Muscle of leg (tissue), 11 donors: ENCODE measurements around the gene ITGA11. TPM values are rescaled to one million over a fixed set of nuclear protein-coding genes. Genes with fewer than 3 reads are reported as not detected.
A peak's percentile ranks its signal among the peaks of the same experiment; 100 is the strongest.

ENCODE experiments used
- DNase-seq: peaks from one replicate; pipeline ENCODE4 v3.0.0; 2013
- H3K27ac ChIP-seq: one replicate; pipeline ENCODE4 v1.5.1; 2013; ENCODE audit warnings: mild to moderate bottlenecking, low read length, control low read depth
- H3K27me3 ChIP-seq: one replicate; pipeline ENCODE4 v1.6.1; 2013; ENCODE audit warnings: low read length; ENCODE audit not compliant: control insufficient read depth, insufficient read depth
- H3K36me3 ChIP-seq: one replicate; pipeline ENCODE4 v1.6.1; 2013; ENCODE audit warnings: low read length; ENCODE audit not compliant: control insufficient read depth, insufficient read depth
- H3K4me1 ChIP-seq: one replicate; pipeline ENCODE4 v1.6.1; 2013; ENCODE audit warnings: low read length; ENCODE audit not compliant: control insufficient read depth, insufficient read depth
- H3K4me3 ChIP-seq: one replicate; pipeline ENCODE4 v1.5.1; 2013; ENCODE audit warnings: low read length, control low read depth
- H3K9me3 ChIP-seq: replicated peaks from 2 replicates; pipeline ENCODE4 v1.6.1; 2013; ENCODE audit warnings: low read depth, low read length; ENCODE audit not compliant: control insufficient read depth
- WGBS: methylation state at CpG from one replicate; pipeline ENCODE4 v1.1.5; 2013; ENCODE audit warnings: missing lambda C conversion rate; ENCODE audit not compliant: insufficient coverage; 5-methylcytosine and 5-hydroxymethylcytosine counted together
- polyA plus RNA-seq, 8 donors: library from polyadenylated mRNA; unstranded; fragments of 120-200 nt; gene quantifications; one replicate each; pipeline versions ENCODE4 v1.2.1 to v1.2.3, GENCODE V29; 2013; ENCODE audit warnings: inconsistent platforms in 1 of 8, low replicate concordance in 1 of 8; ENCODE audit not compliant: insufficient read length in 8 of 8, insufficient read depth in 1 of 8
- total RNA-seq: library from RNA; stranded (reverse); fragments of 120-200 nt; gene quantifications from one replicate; pipeline ENCODE4 v1.2.4, GENCODE V29; 2013

ITGA11 gene
- total and polyA plus RNA-seq, 9 donors: 1.8 to 17.9 (median 5.5) TPM

DNA sequence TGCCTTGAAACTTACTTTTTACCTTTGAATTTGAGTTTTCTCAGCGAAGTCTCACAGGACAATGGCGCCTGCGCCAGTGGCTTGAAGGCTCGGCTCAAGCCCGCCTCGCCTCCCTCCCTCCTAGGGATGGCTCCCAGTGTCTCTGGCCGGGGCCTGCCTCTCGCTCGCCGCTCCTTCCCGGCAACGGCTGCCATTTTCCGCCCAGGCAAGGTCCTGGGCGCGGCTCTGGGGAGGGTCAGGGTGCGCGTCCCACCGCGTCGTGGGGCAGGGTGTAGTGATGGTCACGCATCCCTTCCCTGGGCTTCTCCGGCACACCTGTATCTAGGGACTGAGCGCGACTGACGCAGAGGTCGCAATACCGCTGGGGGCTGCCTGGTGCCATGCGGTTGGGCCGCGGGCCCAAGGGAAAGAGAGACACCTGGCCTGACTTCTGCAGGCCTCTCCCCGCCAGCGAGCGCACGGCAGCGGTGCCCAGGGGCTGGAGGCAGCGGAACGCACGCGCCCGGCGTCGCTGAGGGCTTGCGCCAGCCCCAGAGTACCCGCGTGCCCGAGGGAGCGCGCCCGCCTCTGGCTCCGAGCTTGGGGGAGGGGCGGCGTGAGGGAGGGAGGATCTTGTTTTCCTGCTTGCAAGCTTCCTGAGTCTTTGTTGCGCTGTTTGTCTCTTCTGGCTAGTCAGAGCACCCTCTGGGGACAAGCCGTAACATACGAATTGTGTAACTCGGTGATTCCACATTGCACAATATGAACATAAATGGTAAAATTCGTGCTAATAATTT is 175.1 kb downstream of the ITGA11 start:
- H3K4me3 ChIP-seq: peak overlapping the region; percentile 57
- H3K4me1 ChIP-seq: peaks cover 6% of the 10 kb centered on the region
- DNase-seq: peak; percentile 91
- H3K36me3 ChIP-seq: no peaks in the 10 kb centered on the region
- H3K27ac ChIP-seq: peak overlapping the region; percentile 69
- under 1% methylated on average over 46 of the region's 57 CpGs for WGBS
- peaks cover 2% of the 10 kb centered on the region for H3K27me3 ChIP-seq
- no peaks in the 10 kb centered on the region for H3K9me3 ChIP-seq

DNA sequence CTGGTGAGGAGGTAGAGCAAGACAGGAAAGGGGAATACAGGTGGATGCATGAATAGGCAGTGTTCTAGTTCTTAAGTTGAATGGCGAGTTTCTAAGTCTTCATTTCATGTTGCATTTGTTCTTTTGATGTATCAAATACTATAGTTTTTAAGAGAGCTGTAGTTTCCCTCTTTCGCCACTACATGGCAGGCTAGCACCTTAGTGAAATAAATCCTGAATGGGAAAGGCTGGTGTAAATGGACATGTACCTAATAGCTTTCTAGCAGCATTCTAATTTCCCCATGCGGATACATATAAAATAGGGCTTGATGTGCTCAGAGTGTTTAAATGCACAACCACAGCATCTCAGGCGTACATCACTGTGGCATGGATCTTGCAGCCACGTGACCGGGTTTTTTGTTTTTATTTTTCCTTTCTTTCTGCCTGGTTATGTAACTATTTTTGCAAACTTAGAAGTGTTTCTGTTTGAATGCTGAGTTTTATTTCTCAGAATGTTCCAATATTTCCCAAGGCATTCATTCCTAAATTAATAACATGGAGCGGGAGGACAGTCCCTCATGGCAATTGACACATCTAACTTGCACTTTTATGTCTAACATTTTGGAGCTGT is 178.9 kb downstream of the ITGA11 start:
- H3K4me1 ChIP-seq: peaks cover 6% of the 10 kb centered on the region
- no peak overlapping the region for H3K27ac ChIP-seq
- H3K27me3 ChIP-seq: peaks cover 2% of the 10 kb centered on the region
- peak; percentile 85 for DNase-seq
- no CpG with 5 or more reads among the region's 7 CpGs for WGBS
- no peak overlapping the region for H3K4me3 ChIP-seq
- H3K9me3 ChIP-seq: no peaks in the 10 kb centered on the region
- H3K36me3 ChIP-seq: no peaks in the 10 kb centered on the region

DNA sequence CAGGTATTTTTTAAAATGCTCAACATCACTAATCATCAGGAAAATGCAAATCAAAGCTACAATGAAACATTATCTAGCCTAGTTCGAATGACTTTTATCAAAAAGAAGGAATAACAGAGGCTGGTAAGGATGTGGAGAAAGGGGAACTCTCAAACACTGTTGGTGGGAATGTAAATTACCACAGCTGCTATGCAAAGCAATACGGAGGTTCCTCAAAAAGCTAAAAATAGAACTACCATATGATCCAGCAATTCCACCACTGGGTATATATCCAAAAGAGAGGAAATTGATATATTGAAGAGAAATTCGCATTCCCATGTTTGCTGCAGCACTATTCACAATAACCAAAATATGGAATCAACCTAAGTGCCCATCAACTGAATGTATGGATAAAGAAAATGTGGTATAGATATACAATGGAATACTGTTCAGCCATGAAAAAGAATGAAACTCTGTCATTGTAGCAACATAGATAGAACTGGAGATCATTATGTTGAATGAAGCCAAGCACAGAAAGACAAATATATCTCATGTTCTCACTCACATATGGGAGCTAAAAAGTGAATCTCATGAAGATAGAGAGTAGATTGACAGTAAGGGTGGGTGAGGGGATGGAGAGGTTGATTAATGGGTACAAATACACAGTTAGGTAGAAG is 182.8 kb downstream of the ITGA11 start:
- Histone ChIP-seq H3K36me3 (no peaks in the 10 kb centered on the region), H3K27me3 (no peaks in the 10 kb centered on the region), H3K9me3 (peaks cover 2% of the 10 kb centered on the region), H3K4me3 (no peak overlapping the region), H3K4me1 (no peaks in the 10 kb centered on the region), H3K27ac (no peak overlapping the region)
- WGBS: no CpG with 5 or more reads among the region's 3 CpGs
- peak; percentile 30 for DNase-seq

Other genes starting within 250 kb of the ITGA11 start
- gene CALML4, start 226.8 kb downstream of the ITGA11 start, total RNA-seq: 11.3 TPM
- gene CALML4, start 226.8 kb downstream of the ITGA11 start, polyA plus RNA-seq: 10 to 100 TPM in 2 of 8 donors, 1 to 10 TPM in 6; 6.7 to 14.3 (median 8.1) TPM
- 8.2 TPM for gene CLN6, start 202.4 kb downstream of the ITGA11 start, total RNA-seq
- gene CLN6, start 202.4 kb downstream of the ITGA11 start, polyA plus RNA-seq: 10 to 100 TPM; 15.7 to 22.0 (median 18.6) TPM
- gene FEM1B, start 154.4 kb downstream of the ITGA11 start, total RNA-seq: 36.6 TPM
- 10 to 100 TPM; 18.3 to 40.9 (median 35.8) TPM for gene FEM1B, start 154.4 kb downstream of the ITGA11 start, polyA plus RNA-seq
- gene CORO2B, start 146.8 kb upstream of the ITGA11 start, total RNA-seq: 2.9 TPM
- 1 to 10 TPM; 3.5 to 8.6 (median 5.6) TPM for gene CORO2B, start 146.8 kb upstream of the ITGA11 start, polyA plus RNA-seq